Activated CD4-positive, alpha-beta T cell treated with anti-CD3 and anti-CD28 coated beads, Interleukin-2, Interleukin-6, amounts not matched to agents 100 ng/mL and 50 ng/mL, durations not matched to agents 16 hours and 8 hours (primary cell): ENCODE results near the gene MARK3.

Source experiments
- DNase-seq: peaks from one replicate; pipeline ENCODE4 v3.0.0-alpha.2; 2020

MARK3 gene

DNA sequence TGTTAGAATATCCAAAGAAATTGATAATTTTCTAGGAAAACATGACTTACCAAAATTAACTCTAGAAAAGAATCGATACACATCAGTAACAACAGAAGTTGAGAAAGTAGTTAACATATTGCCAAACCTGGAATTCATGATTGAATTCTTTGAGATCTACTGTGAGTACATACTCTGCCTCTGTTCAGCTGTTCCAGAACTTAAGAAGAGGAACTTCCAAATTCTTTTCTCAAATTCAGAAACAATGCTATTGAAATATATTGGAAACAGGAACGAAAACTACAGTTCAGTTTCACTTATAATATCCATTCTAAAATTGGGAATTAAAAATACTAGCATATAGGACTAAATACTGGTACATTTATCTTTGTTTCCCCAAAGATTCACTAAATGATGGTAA is 57.9 kb downstream of the MARK3 start:
- no peak for DNase-seq

DNA sequence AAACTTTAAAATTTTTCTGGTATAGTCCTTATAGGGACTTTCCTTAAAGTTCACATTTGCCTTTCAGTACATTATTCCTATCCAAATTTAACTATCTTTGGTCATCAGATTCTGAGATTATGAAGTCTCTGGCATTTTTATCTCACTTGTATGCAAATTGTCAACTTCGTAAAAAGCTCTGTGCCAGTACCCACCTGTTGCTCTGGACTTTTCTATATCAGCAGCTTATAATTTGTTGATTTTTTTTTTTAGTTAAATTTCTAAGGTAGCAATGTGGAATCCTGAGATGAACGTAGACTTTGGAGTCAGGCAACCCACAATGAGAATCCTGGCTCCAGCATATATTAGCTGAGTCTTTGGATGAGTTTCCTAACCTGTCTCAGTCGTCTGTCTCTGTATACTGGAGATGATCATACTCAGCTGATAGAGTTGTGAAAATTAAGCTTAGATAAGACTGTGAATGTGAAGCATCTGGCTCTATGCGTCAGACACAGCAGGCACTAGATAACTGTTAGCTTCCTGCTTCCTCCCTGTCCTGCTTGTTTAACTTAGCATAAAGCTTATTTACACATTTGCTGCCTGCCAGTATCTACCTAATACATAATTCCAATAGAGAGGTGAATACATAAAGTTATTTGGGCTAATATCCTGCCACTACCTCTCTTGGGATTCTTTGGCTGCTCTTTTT is 59.8 kb downstream of the MARK3 start:
- no peak for DNase-seq

DNA sequence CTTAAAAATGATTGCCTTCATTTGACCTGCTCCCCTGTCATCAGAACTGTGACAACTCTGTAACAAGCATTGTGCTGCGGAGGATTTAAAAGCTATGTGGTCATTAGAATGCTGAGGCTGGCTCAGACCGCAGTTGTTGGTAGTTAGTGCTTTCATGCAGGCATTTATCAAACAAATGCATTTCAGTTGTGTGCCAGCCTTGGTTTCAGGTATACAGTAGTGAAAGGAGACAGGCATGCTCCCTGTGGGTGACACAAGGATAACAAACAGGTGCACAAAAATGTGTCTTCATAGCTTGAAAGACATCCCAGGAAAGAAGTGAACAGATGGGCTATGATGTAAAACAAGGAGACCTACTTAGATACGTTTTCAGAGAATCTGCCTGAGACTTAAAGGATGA is 60.6 kb downstream of the MARK3 start:
- no peak for DNase-seq

- DNase-seq: no peak
Observed at GRCh38 chr14:103448097-103448496, 62.9 kb downstream of the MARK3 start.

DNA sequence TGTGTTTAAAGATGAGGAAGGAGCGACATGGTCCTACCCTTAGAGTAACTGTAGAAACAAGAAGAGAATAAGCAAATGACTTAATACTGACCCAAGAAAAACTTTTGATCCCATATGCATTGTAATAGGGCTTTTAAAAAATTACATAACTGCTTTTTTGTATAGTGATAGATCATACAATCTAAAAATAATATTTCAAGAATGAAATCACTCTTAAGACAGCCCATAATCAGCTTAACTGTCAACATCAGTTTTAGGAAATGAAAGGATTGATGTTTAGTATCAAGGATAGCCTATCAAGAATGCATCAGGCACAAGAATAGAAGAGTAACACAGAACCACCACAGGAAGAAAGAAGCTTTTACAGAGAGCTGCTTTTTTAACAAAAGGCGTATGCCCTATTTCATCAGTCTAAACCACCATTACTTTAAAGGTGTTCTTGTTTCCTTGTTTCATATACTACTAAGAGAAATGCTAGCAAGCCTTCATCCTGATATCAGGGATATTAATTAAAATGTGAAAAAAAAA is 64.5 kb downstream of the MARK3 start:
- DNase-seq: no peak

DNA sequence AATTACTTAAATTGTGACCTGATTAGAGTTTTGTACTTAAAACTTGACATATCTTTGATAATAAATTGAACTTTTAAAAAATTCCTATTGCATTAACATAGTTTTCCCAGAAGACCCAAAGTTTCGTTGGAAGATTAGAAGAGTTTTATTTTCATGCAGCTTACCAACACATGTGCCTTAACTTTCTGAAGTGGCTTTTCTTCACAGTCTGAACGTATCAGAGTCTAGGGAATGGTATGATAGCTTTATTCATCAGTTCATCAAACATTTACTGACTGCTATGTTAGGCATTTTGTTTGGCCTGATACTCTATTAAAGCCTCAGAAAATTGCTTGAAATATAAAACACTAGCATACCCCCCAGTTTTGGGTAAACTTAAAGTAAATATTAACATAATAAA is 65.2 kb downstream of the MARK3 start:
- no peak for DNase-seq

GRCh38 chr14:103451401-103451800 is 66.2 kb downstream of the MARK3 start:
- no peak for DNase-seq

GRCh38 chr14:103453791-103454190 is 68.6 kb downstream of the MARK3 start:
- DNase-seq: no peak

DNA sequence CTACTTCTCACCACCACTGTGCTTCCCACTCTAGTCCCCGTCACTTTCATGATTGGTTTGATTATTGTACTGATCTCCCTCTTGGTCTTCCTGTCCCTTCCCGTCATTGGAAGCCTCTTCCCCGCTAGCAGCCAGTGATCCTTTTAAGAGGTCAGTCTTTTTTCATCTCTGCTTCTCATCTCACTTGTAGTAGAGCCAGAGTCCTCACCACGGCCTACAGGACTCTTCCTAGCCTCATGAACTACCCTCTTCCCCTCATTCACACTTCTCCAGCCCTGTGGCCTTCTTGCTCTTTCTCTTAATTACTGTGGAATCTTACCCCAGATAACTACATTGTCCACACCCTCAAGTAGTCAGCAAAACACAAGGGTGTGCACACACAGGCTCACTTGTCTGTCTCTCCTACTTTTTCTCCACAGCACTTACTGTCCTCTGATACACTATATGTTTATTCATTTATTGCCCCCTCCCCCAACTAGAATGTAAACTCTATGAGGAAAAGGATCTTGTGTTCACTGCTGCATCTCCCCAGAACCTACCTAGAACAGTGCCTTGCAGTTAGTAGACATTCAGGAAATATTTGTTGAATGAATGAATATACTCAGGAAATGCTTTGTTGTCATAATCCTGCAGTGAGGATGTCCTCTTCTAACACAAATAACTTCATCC is 71.1 kb downstream of the MARK3 start:
- no peak for DNase-seq

- DNase-seq: no peak
Observed at GRCh38 chr14:103460415-103460814, 75.2 kb downstream of the MARK3 start.

- no peak for DNase-seq
Observed at GRCh38 chr14:103463149-103463548, 77.9 kb downstream of the MARK3 start.

DNA sequence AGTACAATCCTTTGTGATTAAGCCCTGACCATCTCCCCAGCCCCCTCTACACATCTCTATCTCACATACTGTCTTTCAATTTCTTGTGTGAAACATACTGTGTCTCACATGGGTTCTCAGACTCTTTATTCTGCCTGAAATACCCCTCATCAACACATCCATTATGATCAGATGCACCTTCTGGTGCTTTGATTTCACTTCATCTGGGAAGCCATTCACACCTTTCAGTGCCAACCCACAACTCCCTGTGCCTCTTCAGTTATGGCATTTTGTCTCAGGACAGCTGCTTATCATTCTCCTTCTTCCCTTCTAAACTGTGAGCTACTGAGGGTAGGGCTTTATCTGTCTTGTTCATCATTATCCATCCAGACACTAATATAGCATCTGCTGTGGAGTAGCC is 78.6 kb downstream of the MARK3 start:
- DNase-seq: no peak

- DNase-seq: peak; percentile 8
Observed at GRCh38 chr14:103472939-103473338, 87.7 kb downstream of the MARK3 start.

GRCh38 chr14:103474893-103475292 is 89.7 kb downstream of the MARK3 start:
- DNase-seq: no peak

- DNase-seq: no peak
Observed at GRCh38 chr14:103476065-103476464, 90.8 kb downstream of the MARK3 start.

- DNase-seq: no peak
Observed at GRCh38 chr14:103476631-103477030, 91.4 kb downstream of the MARK3 start.

GRCh38 chr14:103480595-103480994 is 95.4 kb downstream of the MARK3 start:
- peak; percentile 25 for DNase-seq

DNA sequence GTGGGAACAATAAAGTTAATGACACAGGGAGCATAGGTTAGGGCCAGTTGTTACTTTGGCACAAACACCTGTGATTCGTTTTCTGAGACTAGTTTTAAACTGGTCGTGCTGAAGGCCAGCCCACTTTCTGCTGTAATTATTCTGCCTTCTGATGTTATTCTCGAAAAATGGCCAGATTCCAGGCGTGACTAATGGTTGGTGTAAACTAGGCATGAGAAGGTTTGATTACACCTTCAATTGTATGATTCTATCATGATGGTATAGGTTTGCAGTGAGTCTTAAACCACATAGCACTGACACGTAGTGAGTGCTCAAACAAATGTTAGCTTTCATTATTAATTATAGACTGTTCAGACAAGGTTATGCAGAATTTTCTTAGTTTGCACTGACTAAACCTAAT is 98.4 kb downstream of the MARK3 start:
- no peak for DNase-seq

DNA sequence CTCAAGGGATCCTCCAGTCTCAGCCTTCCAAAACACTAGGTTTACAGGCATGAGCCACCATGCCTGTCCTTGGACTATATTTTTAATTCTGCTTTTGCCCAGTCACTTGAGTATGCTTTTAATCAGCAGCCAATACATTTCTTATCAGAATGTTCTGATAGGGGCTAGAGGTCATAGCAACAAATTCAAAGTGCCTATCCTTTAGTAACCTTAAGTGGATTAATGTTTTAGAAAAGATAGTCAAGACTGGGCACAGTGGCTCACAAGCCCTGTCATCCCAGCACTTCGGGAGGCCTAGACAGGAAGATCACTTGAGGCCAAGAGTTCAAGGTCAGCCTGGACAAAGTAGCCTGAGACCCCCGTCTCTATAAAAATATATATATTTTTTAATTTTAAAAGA is 100.3 kb downstream of the MARK3 start:
- no peak for DNase-seq

DNA sequence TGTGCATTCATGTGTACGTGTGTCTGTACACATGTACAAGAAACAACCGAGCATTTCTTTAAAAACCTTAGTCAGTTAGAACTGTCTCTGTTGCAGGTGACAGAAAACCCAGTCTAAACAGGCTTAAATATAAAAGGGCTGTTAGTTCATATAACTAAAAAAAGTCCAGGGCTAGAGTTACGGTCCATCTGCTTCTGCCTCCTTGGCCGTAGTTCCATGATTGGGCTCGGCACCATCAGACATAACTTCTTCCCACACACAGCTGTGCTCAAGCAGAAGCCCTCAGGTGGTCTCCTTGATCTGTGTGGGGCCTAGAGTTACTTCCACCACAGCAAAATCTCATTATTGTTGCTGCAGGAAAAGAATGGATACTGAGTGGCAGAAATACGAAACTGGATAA is 102.9 kb downstream of the MARK3 start:
- no peak for DNase-seq

- DNase-seq: no peak
Observed at GRCh38 chr14:103488960-103489359, 103.7 kb downstream of the MARK3 start.

DNA sequence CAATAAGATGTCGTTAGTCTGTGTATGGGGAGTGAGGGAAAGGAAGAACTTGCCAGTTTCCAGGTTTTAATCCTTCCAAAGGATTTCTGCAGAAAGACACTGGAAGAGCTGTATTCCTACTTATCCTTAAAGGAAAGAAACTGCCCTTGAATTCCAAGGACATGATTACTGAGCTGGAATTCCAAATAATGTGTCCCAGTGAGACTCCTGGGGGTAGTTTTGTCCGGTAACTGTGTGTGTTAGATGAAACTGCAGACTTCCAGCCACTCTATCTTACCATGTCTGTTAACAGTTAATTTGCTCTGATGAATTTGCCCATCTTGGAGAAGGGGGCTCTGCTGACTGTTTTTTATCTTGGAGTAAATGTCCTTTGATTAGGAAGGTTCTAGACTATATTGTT is 104.4 kb downstream of the MARK3 start:
- no peak for DNase-seq

GRCh38 chr14:103491691-103492090 is 106.5 kb downstream of the MARK3 start:
- DNase-seq: no peak

DNA sequence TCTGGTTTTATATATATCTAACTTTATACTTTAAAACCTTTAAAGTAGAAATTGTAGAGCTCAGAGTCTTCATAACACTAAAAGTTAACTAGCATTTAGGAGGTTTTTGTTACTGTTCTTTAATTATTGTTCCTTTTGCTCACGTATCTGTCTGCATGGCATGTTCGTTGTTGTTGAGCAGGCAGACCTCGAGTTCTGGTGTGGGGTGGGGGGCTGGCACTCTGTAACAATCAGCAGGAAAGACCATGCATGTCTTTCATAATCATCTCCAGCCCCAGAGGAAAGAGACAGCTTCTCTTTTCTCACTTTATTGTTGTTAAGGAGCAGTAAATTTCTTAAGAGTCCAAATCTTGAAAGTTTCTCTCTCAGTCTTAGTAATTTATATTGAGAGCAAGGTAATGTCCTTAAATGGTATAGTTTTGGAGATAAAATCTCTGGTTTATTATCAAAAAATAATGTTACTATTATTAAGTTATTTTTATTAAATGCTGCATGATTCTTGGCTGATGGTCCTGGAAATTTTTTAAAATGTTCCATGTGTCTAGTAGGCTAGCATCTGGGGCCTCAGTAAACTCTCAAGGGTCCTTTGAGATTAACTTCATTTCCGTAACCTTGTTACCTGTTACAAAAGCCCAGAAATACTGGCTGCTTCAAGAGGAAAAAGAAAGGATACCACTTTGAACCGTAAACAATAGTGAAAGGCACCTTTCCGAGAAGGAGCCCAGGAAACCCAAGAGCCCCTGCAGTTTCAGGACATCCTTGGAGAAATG is 107.1 kb downstream of the MARK3 start:
- DNase-seq: no peak
